NCI-H748 (cell line): Measurements from ENCODE around the gene CTDP1.

ENCODE experiments used
- DNase-seq: peaks from one replicate; lab custom pipeline; 2025; ENCODE audit not compliant: unreplicated experiment; lab: John Stamatoyannopoulos, UW

Gene CTDP1

GRCh38 chr18:79679552-79680099, at the start of gene CTDP1:
TSS of gene CTDP1 (plus strand) at chr18:79679803. CDS start at chr18:79679948, 145 bp downstream.
- peak; percentile 95 for DNase-seq

GRCh38 chr18:79630281-79631095, 49.1 kb upstream of the CTDP1 start:
- no peak for DNase-seq

- no peak for DNase-seq
Observed at GRCh38 chr18:79631096-79631507, 48.5 kb upstream of the CTDP1 start.

GRCh38 chr18:79631761-79632446, 47.7 kb upstream of the CTDP1 start:
- no peak for DNase-seq

GRCh38 chr18:79632765-79633164, 46.8 kb upstream of the CTDP1 start:
- DNase-seq, result no peak

GRCh38 chr18:79634186-79634585, 45.4 kb upstream of the CTDP1 start:
- no peak for DNase-seq

- DNase-seq, result no peak
Observed at GRCh38 chr18:79634593-79635426, 44.8 kb upstream of the CTDP1 start.

- DNase-seq, result no peak
Observed at GRCh38 chr18:79635427-79635726, 44.2 kb upstream of the CTDP1 start.

- DNase-seq, result no peak
Observed at GRCh38 chr18:79637181-79637920, 42.3 kb upstream of the CTDP1 start.

- no peak for DNase-seq
Observed at GRCh38 chr18:79637921-79638909, 41.4 kb upstream of the CTDP1 start.

- peak; percentile 13 for DNase-seq
Observed at GRCh38 chr18:79639072-79639829, 40.4 kb upstream of the CTDP1 start.

- DNase-seq, result no peak
Observed at GRCh38 chr18:79640064-79640672, 39.4 kb upstream of the CTDP1 start.

GRCh38 chr18:79640875-79641274, 38.7 kb upstream of the CTDP1 start:
- no peak for DNase-seq

GRCh38 chr18:79641722-79642497, 37.7 kb upstream of the CTDP1 start:
- DNase-seq, result no peak

- no peak for DNase-seq
Observed at GRCh38 chr18:79642626-79643025, 37.0 kb upstream of the CTDP1 start.

GRCh38 chr18:79643054-79643984, 36.3 kb upstream of the CTDP1 start:
- no peak for DNase-seq
